OCI-LY1 (cell line): ENCODE results near the gene CCDC27.

ENCODE experiments used
- EZH2 ChIP-seq: fragments of 200-600 bp; sonication (generic), shearing (Covaris generic); IDR thresholded peaks from 2 replicates; pipeline ENCODE4 v1.8.0; 2017; ENCODE audit warnings: borderline replicate concordance, mixed run types, mild to moderate bottlenecking, antibody characterized with exemption, low read length, moderate library complexity, mixed read lengths
- TF ChIP-seq, protein P1 (sequence below): fragments of 200-600 bp; sonication (generic), shearing (Covaris generic); IDR thresholded peaks from 2 replicates; pipeline ENCODE4 v1.5.1; 2017; ENCODE audit warnings: mild to moderate bottlenecking, antibody characterized with exemption, low read length, moderate library complexity, mixed read lengths

GRCh38 chr1:3703786-3704371, 48.4 kb upstream of the CCDC27 start:
- TF ChIP-seq, protein P1, sequence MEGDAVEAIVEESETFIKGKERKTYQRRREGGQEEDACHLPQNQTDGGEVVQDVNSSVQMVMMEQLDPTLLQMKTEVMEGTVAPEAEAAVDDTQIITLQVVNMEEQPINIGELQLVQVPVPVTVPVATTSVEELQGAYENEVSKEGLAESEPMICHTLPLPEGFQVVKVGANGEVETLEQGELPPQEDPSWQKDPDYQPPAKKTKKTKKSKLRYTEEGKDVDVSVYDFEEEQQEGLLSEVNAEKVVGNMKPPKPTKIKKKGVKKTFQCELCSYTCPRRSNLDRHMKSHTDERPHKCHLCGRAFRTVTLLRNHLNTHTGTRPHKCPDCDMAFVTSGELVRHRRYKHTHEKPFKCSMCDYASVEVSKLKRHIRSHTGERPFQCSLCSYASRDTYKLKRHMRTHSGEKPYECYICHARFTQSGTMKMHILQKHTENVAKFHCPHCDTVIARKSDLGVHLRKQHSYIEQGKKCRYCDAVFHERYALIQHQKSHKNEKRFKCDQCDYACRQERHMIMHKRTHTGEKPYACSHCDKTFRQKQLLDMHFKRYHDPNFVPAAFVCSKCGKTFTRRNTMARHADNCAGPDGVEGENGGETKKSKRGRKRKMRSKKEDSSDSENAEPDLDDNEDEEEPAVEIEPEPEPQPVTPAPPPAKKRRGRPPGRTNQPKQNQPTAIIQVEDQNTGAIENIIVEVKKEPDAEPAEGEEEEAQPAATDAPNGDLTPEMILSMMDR, result no peak
- no peak for TF ChIP-seq EZH2
